ENCODE data around the gene GLIS1. TPM values are rescaled to one million over a fixed set of nuclear protein-coding genes. Genes with fewer than 3 reads are reported as not detected.

GLIS1 gene
- total RNA-seq (not detected), polyA plus RNA-seq (not detected)

DNA sequence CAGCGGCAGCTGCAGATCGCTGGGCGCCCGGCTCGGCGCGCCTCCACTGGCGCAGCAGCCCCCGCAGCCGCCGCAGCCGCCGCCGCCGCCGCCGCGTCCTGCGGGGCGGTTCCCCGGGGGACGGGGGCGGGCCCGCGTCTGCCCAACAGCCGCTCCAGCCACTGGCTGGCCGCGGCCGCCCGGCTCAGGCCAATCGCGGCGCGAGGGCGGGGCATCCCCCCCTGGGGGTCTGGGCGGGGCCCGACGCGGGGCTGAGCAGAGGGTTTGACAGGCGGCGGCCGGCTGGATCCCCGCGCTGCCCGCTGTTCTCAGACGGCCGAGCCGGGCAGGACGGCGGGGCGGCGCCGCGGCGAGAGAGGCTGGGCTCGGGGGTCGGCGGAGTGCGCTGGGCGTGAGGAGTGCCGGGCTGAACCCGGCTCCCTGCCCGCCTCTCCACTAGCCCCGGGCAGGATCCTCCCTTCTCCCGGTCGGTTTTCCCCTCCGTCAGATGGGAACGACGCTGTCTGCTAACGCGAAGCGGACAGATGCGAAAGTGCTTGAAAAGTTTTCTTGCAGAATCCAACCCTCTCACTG is at the start of gene GLIS1:
Gene GLIS1, minus strand, starts transcription at position 56 of the 573 bp plus-strand sequence. CDS start 1,100 bp downstream, outside the sequence.
- Mint-ChIP-seq H3K27me3 (peaks cover 73% of the 10 kb centered on the region), H3K27ac (no peak within 1 kb of the TSS), H3K4me3 (peak within 1 kb of the TSS; percentile 25 to 76 (median 64)), H3K4me1 (peaks cover 0 to 11% (median 3%) of the 10 kb centered on the region in 4 donors), H3K9me3 (peaks cover 0 to 8% (median 4%) of the 10 kb centered on the region in 7 donors), H3K36me3 (no peaks in the 10 kb centered on the region)
- peak within 1 kb of the TSS; percentile 26 for H3K4me3 ChIP-seq (ENCODE audit: low read depth, low read length)
- H3K4me1 ChIP-seq (ENCODE audit: control insufficient read depth, insufficient read depth, low read length, poor library complexity, severe bottlenecking) = peaks cover 12% of the 10 kb centered on the region
- no peaks in the 10 kb centered on the region for H3K36me3 ChIP-seq (ENCODE audit: control insufficient read depth, insufficient read depth, low read length)
- H3K9me3 ChIP-seq (ENCODE audit: control insufficient read depth in 2 of 2, low read length in 2 of 2) = peaks cover 0 to 5% of the 10 kb centered on the region in 2 experiments
- ATAC-seq (ENCODE audit: low read depth in 2 of 2) = peak; percentile 43 to 62
- peaks cover 19% of the 10 kb centered on the region for H3K27me3 ChIP-seq (ENCODE audit: control insufficient read depth, insufficient read depth, low read length)
- peak in 2 of 3 donors; percentile 4 to 64 for DNase-seq
- H3K27ac ChIP-seq (ENCODE audit: insufficient read depth, low read length, poor library complexity, severe bottlenecking) = no peak within 1 kb of the TSS

DNA sequence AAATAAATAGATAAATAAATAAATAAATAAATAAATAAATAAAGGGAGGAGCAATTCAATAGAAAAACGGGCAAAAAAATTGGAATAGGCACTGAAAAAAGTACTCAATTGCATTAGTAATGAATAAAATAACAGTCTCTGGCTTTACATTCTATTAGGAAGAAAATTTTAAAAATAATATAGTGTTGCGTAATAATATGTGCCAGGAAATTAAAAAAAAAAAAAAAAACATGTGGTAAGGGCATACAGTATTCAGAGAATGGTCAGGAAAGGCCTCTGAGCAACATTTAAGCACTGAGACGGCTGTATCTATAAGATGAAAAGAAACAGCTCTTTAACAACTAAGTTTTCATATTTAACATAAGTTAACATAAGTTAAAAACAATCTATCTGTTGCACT is 48.7 kb upstream of the GLIS1 start:
- Mint-ChIP-seq H3K4me3 (no peak overlapping the region), H3K4me1 (peaks cover 0 to 3% (median 0%) of the 10 kb centered on the region in 4 donors), H3K27ac (no peak overlapping the region), H3K9me3 (no peaks in the 10 kb centered on the region), H3K36me3 (peaks cover 46% of the 10 kb centered on the region), H3K27me3 (no peaks in the 10 kb centered on the region)
- H3K4me1 ChIP-seq (ENCODE audit: control insufficient read depth, insufficient read depth, low read length, poor library complexity, severe bottlenecking) = no peaks in the 10 kb centered on the region
- H3K4me3 ChIP-seq (ENCODE audit: low read depth, low read length) = no peak overlapping the region
- ATAC-seq (ENCODE audit: low read depth in 2 of 2) (no peak), DNase-seq (no peak)
- no peaks in the 10 kb centered on the region for H3K9me3 ChIP-seq (ENCODE audit: control insufficient read depth in 2 of 2, low read length in 2 of 2)
- peaks cover 35% of the 10 kb centered on the region for H3K36me3 ChIP-seq (ENCODE audit: control insufficient read depth, insufficient read depth, low read length)
- H3K27me3 ChIP-seq (ENCODE audit: control insufficient read depth, insufficient read depth, low read length) = no peaks in the 10 kb centered on the region
- H3K27ac ChIP-seq (ENCODE audit: insufficient read depth, low read length, poor library complexity, severe bottlenecking) = no peak overlapping the region

- ATAC-seq (ENCODE audit: low read depth in 2 of 2) (no peak), DNase-seq (peak in 1 of 3 donors; percentile 52)
- Mint-ChIP-seq H3K4me3 (no peak overlapping the region), H3K9me3 (no peaks in the 10 kb centered on the region), H3K36me3 (peaks cover 57% of the 10 kb centered on the region), H3K27me3 (no peaks in the 10 kb centered on the region), H3K4me1 (peaks cover 0 to 3% (median 0%) of the 10 kb centered on the region in 4 donors), H3K27ac (peak overlapping the region in 1 of 3 donors; percentile 67)
- H3K27ac ChIP-seq (ENCODE audit: insufficient read depth, low read length, poor library complexity, severe bottlenecking) = no peak overlapping the region
- no peaks in the 10 kb centered on the region for H3K27me3 ChIP-seq (ENCODE audit: control insufficient read depth, insufficient read depth, low read length)
- no peak overlapping the region for H3K4me3 ChIP-seq (ENCODE audit: low read depth, low read length)
- peaks cover 26% of the 10 kb centered on the region for H3K36me3 ChIP-seq (ENCODE audit: control insufficient read depth, insufficient read depth, low read length)
- H3K4me1 ChIP-seq (ENCODE audit: control insufficient read depth, insufficient read depth, low read length, poor library complexity, severe bottlenecking) = no peaks in the 10 kb centered on the region
- H3K9me3 ChIP-seq (ENCODE audit: control insufficient read depth in 2 of 2, low read length in 2 of 2) = no peaks in the 10 kb centered on the region
Observed at GRCh38 chr1:53783056-53783455, 44.1 kb upstream of the GLIS1 start.

- H3K36me3 ChIP-seq (ENCODE audit: control insufficient read depth, insufficient read depth, low read length) = peaks cover 31% of the 10 kb centered on the region
- H3K27me3 ChIP-seq (ENCODE audit: control insufficient read depth, insufficient read depth, low read length) = no peaks in the 10 kb centered on the region
- Mint-ChIP-seq H3K4me1 (peaks cover 0 to 3% (median 1%) of the 10 kb centered on the region in 4 donors), H3K27ac (peak overlapping the region in 1 of 3 donors; percentile 15), H3K4me3 (no peak overlapping the region), H3K9me3 (no peaks in the 10 kb centered on the region), H3K27me3 (no peaks in the 10 kb centered on the region), H3K36me3 (peaks cover 61% of the 10 kb centered on the region)
- ATAC-seq (ENCODE audit: low read depth in 2 of 2) (no peak), DNase-seq (no peak)
- no peaks in the 10 kb centered on the region for H3K9me3 ChIP-seq (ENCODE audit: control insufficient read depth in 2 of 2, low read length in 2 of 2)
- no peak overlapping the region for H3K4me3 ChIP-seq (ENCODE audit: low read depth, low read length)
- no peak overlapping the region for H3K27ac ChIP-seq (ENCODE audit: insufficient read depth, low read length, poor library complexity, severe bottlenecking)
- H3K4me1 ChIP-seq (ENCODE audit: control insufficient read depth, insufficient read depth, low read length, poor library complexity, severe bottlenecking) = no peaks in the 10 kb centered on the region
Observed at GRCh38 chr1:53781654-53782053, 42.7 kb upstream of the GLIS1 start.

DNA sequence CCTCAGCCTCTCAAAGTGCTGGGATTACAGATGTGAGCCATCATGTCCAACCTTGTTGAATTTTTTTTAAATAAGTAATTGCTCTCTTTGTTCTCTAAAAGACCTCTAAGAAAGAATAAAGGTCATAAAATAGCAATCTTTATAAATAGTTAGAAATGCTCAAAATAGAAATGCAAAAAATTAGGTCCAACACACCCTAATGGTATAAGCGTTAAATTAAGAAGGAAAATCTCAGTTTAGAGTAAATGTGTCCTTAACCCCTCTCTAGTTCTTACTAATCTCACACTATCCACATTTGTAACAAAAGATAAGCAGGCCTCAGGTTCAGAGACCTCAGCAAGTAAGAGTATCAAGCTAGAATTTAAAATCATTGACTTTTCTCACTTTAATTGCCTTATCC is 38.3 kb upstream of the GLIS1 start:
- H3K4me1 ChIP-seq (ENCODE audit: control insufficient read depth, insufficient read depth, low read length, poor library complexity, severe bottlenecking) = no peaks in the 10 kb centered on the region
- H3K27ac ChIP-seq (ENCODE audit: insufficient read depth, low read length, poor library complexity, severe bottlenecking) = no peak overlapping the region
- Mint-ChIP-seq H3K36me3 (peaks cover 38% of the 10 kb centered on the region), H3K27ac (no peak overlapping the region), H3K27me3 (no peaks in the 10 kb centered on the region), H3K4me3 (no peak overlapping the region), H3K4me1 (peaks cover 0 to 2% (median 0%) of the 10 kb centered on the region in 4 donors), H3K9me3 (no peaks in the 10 kb centered on the region)
- no peaks in the 10 kb centered on the region for H3K9me3 ChIP-seq (ENCODE audit: control insufficient read depth in 2 of 2, low read length in 2 of 2)
- H3K36me3 ChIP-seq (ENCODE audit: control insufficient read depth, insufficient read depth, low read length) = peaks cover 9% of the 10 kb centered on the region
- DNase-seq (no peak), ATAC-seq (ENCODE audit: low read depth in 2 of 2) (no peak)
- H3K4me3 ChIP-seq (ENCODE audit: low read depth, low read length) = no peak overlapping the region
- H3K27me3 ChIP-seq (ENCODE audit: control insufficient read depth, insufficient read depth, low read length) = no peaks in the 10 kb centered on the region

DNA sequence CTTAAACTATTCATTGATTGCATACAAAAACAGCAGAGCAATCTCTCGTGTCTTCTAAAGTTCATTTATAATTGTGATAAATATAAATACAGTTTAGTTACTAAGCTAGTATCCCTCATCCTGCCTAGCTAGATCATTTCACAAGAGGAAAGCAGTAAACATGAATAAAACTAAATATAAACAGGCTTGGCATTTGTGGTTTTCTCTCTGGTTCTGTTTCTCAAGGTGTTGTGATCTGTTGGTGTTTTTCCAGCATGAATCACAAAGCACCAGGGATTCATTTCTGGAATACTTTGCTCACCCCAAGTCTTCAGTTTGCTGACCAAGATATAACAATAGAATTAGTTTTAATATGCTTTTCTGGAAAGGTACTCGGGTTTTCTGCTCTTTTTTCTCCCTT is 32.7 kb upstream of the GLIS1 start:
- ATAC-seq (ENCODE audit: low read depth in 2 of 2) (no peak), DNase-seq (no peak)
- no peak overlapping the region for H3K27ac Mint-ChIP-seq

GRCh38 chr1:53769780-53770179 is 30.8 kb upstream of the GLIS1 start:
- no peak for DNase-seq
- Histone ChIP-seq H3K4me3 (ENCODE audit: low read depth, low read length) (no peak overlapping the region), H3K4me1 (ENCODE audit: control insufficient read depth, insufficient read depth, low read length, poor library complexity, severe bottlenecking) (peaks cover 6% of the 10 kb centered on the region), H3K27me3 (ENCODE audit: control insufficient read depth, insufficient read depth, low read length) (no peaks in the 10 kb centered on the region), H3K36me3 (ENCODE audit: control insufficient read depth, insufficient read depth, low read length) (peaks cover 22% of the 10 kb centered on the region), H3K27ac (ENCODE audit: insufficient read depth, low read length, poor library complexity, severe bottlenecking) (no peak overlapping the region), H3K9me3 (ENCODE audit: control insufficient read depth in 2 of 2, low read length in 2 of 2) (no peaks in the 10 kb centered on the region)
- Mint-ChIP-seq H3K9me3 (no peaks in the 10 kb centered on the region), H3K36me3 (peaks cover 37% of the 10 kb centered on the region), H3K4me3 (no peak overlapping the region), H3K27me3 (no peaks in the 10 kb centered on the region), H3K4me1 (peaks cover 0 to 34% (median 17%) of the 10 kb centered on the region in 4 donors), H3K27ac (no peak overlapping the region)
- no peak for ATAC-seq (ENCODE audit: low read depth in 2 of 2)

More for the DNA sequence above, 32.7 kb upstream of the GLIS1 start:
- Mint-ChIP-seq H3K27me3 (no peaks in the 10 kb centered on the region), H3K9me3 (no peaks in the 10 kb centered on the region), H3K4me1 (peaks cover 0 to 19% (median 6%) of the 10 kb centered on the region in 4 donors), H3K4me3 (no peak overlapping the region), H3K36me3 (peaks cover 34% of the 10 kb centered on the region)
- Histone ChIP-seq H3K4me3 (ENCODE audit: low read depth, low read length) (no peak overlapping the region), H3K27me3 (ENCODE audit: control insufficient read depth, insufficient read depth, low read length) (no peaks in the 10 kb centered on the region), H3K9me3 (ENCODE audit: control insufficient read depth in 2 of 2, low read length in 2 of 2) (no peaks in the 10 kb centered on the region), H3K36me3 (ENCODE audit: control insufficient read depth, insufficient read depth, low read length) (peaks cover 22% of the 10 kb centered on the region), H3K4me1 (ENCODE audit: control insufficient read depth, insufficient read depth, low read length, poor library complexity, severe bottlenecking) (peaks cover 4% of the 10 kb centered on the region), H3K27ac (ENCODE audit: insufficient read depth, low read length, poor library complexity, severe bottlenecking) (no peak overlapping the region)

GRCh38 chr1:53769184-53769583 is 30.2 kb upstream of the GLIS1 start:
- Mint-ChIP-seq H3K36me3 (peaks cover 38% of the 10 kb centered on the region), H3K4me1 (peaks cover 0 to 34% (median 17%) of the 10 kb centered on the region in 4 donors), H3K4me3 (no peak overlapping the region)

More at GRCh38 chr1:53769184-53769583, 30.2 kb upstream of the GLIS1 start:
- Mint-ChIP-seq H3K27me3 (no peaks in the 10 kb centered on the region), H3K9me3 (no peaks in the 10 kb centered on the region), H3K27ac (no peak overlapping the region)
- H3K4me3 ChIP-seq (ENCODE audit: low read depth, low read length) = no peak overlapping the region
- no peaks in the 10 kb centered on the region for H3K9me3 ChIP-seq (ENCODE audit: control insufficient read depth in 2 of 2, low read length in 2 of 2)
- H3K4me1 ChIP-seq (ENCODE audit: control insufficient read depth, insufficient read depth, low read length, poor library complexity, severe bottlenecking) = peaks cover 6% of the 10 kb centered on the region
- DNase-seq (no peak), ATAC-seq (ENCODE audit: low read depth in 2 of 2) (no peak)
- H3K27me3 ChIP-seq (ENCODE audit: control insufficient read depth, insufficient read depth, low read length) = no peaks in the 10 kb centered on the region
- H3K27ac ChIP-seq (ENCODE audit: insufficient read depth, low read length, poor library complexity, severe bottlenecking) = no peak overlapping the region
- peaks cover 24% of the 10 kb centered on the region for H3K36me3 ChIP-seq (ENCODE audit: control insufficient read depth, insufficient read depth, low read length)
